Measurements from ENCODE around the gene NCOR2.

GRCh38 chr12:124554429-124555029 lies 12.9 kb downstream of the NCOR2 start:
- TF ChIP-seq CTCF (IDR thresholded peaks at IDR 0.05) = no peak
- no peak for TF ChIP-seq POLR2A (IDR thresholded peaks at IDR 0.05)
- TF ChIP-seq EP300 (IDR thresholded peaks at IDR 0.05) = no peak

Data from ovary (tissue), 3 donors.